Activated CD8-positive, alpha-beta memory T cell treated with anti-CD3 and anti-CD28 coated beads for 36 hours (primary cell): Measurements from ENCODE around the gene SCO1. TPM values are rescaled to one million over a fixed set of nuclear protein-coding genes. Genes with fewer than 3 reads are reported as not detected.
"Not testable (repeated sequence)": the region's sequence is repeated elsewhere in the genome, so short reads cannot be mapped to it uniquely, and the experiment has no call there.

Experiments
- CTCF ChIA-PET: fragments of 350-600 bp; sonication (Branson Sonifier 250); formaldehyde crosslinking; loops from one replicate; lab custom pipeline; 2021; ENCODE audit warnings: antibody characterized with exemption; lab: Charles Lee
- POLR2A ChIA-PET: fragments of 350-600 bp; sonication (Branson Sonifier 250); formaldehyde crosslinking; loops from one replicate; lab custom pipeline; 2021; ENCODE audit warnings: antibody characterized with exemption; lab: Charles Lee
- total RNA-seq, 2 experiments: library from RNA; stranded (reverse); gene quantifications; one replicate each; pipeline ENCODE4 v1.2.3, GENCODE V29; 2021

SCO1 gene
- total RNA-seq: 10 to 100 TPM; 45.4 to 48.5 TPM

- CTCF ChIA-PET: interaction anchor here (1.6 to 1.7 kb wide), 2 partner anchors 51 to 66 kb away, joined by 4 to 5 read pairs; no protein-coding TSS in a partner anchor
- POLR2A ChIA-PET: interaction anchor here (0.5 kb wide), 1 partner anchor 20 kb away, joined by 3 read pairs; no protein-coding TSS in a partner anchor
These were observed at the start of gene SCO1, which contains the start of gene ADPRM for GRCh38 chr17:10697092-10698081. Gene SCO1, minus strand, starts transcription at chr17:10697533. Its CDS starts 26 bp downstream, at chr17:10697507. Gene ADPRM, plus strand, starts transcription at chr17:10697594. Its CDS starts 7,333 bp downstream, at chr17:10704927.

DNA sequence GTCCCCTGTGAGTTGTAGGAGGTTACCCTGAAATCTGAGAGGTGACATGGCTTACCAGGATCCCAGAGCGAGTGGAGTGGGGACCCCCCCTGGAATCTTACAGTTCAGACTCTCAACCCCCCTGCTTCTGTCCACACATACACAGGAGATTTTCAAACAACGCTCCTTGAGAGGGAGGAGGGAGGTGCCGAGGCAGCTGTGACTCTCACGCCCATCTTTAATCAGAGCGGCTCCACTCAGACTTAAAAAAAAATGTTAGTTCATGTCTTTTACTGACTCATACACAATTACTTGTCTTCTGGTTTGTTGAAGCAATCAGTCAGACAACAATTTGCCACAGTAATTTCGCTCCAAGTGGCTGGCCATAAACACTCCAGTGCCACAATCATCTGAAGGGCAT, 47.9 kb upstream of the SCO1 start:
- ChIA-PET CTCF (no interaction called here), POLR2A (no interaction called here)

DNA sequence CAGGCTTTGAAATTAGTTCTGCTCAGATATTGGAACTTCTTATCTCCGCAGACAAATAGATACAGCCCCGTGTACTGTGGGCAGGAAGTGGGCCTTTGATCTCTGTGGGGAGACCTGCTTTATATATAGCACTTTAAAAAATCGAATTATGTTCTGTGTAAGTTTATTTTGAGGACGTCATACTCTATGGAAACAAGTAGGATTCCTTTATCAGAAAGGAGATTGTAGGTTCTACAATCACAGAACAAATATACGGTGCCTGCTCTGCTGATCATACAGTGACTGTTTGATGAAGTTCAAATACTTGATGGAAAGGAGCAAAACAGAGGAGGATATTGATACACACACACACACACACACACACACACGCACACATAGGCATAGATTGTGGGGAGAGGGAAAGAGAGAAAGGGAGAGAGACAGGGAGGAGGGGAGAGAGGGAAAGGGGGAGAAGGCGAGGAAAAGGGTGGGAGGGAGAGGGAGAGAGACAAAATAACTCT, 47.2 kb upstream of the SCO1 start:
- ChIA-PET POLR2A (no interaction called here), CTCF (no interaction called here)

DNA sequence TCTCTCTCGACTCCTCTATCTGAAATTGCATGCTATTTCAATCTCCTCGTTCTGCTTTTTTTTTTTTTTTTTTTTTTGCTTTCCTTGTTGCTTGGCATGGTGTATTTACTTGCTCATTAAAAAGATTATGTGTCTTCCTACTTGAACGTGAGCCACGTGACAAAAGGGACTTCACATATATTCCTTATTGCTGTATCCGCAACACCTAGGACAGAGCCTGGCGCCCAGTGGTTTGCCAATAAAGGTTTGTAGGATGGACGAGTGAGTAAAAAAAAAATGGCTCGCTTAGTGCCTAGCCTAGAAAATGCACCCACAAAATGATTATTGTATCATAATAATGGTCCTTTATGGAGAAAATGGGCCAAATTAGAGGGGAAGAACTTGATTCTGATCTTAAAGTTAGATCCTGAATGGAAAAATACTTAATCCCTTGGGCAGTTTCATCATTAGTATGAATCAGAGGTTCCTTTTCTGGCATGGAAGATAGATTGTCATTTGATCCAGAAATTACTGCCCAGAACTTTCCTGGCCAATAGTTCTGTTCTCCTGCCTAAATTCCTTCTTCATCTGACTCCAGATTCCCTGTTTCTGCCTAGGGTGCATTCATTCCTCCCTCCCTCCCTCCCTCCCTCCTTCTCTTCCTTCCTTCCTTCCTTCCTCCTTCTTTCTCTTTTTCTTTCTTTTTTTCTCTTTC, 46.1 kb upstream of the SCO1 start:
- CTCF ChIA-PET: no interaction called here
- POLR2A ChIA-PET: no interaction called here

DNA sequence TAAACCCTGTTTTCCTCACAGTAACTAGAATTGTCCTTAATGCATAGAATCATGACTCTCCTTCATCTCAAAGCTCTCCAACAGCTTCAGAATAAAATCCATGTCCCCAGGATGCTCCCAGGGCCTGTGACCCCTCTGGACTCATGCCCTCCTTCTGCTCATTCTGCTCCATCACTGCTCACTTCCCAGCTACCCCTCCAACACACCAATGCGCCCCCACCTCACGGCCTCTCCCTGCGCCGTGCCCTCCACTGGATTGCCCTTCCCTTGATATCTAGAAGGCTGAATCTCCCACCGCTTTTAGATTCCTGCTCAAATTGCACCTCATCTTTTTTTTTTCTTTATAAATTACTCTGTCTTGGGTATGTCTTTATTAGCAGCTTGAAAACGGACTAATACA, 45.1 kb upstream of the SCO1 start:
- CTCF ChIA-PET: no interaction called here
- POLR2A ChIA-PET: no interaction called here

- CTCF ChIA-PET: interaction anchor here (1.3 kb wide), 1 partner anchor 103 kb away, joined by 3 read pairs; no protein-coding TSS in a partner anchor
These were observed 44.2 kb upstream of the SCO1 start for GRCh38 chr17:10741416-10742135.

DNA sequence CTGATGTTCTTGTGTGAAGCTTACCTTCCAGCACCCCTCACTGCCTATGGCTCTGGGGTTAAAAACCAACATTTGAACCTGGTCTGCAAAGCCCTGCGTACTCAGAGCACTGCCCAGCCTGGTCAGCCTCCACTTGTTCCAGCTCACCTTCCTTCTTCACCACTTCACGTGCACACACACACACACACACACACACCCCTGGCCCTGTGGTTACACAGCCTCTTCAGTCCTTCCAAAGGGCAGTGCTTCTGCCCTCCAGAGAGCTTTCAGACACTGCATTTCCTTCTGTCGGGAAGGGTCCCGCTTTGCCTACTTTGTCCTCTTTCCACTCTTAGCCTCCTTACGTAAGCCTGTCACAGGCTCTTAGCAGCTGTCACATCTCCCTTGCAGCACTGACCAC, 42.1 kb upstream of the SCO1 start:
- CTCF ChIA-PET: interaction anchor here (0.6 kb wide), 1 partner anchor 232 kb away, joined by 3 read pairs; no protein-coding TSS in a partner anchor
- POLR2A ChIA-PET: no interaction called here

More at GRCh38 chr17:10741416-10742135, 44.2 kb upstream of the SCO1 start:
- POLR2A ChIA-PET: no interaction called here

DNA sequence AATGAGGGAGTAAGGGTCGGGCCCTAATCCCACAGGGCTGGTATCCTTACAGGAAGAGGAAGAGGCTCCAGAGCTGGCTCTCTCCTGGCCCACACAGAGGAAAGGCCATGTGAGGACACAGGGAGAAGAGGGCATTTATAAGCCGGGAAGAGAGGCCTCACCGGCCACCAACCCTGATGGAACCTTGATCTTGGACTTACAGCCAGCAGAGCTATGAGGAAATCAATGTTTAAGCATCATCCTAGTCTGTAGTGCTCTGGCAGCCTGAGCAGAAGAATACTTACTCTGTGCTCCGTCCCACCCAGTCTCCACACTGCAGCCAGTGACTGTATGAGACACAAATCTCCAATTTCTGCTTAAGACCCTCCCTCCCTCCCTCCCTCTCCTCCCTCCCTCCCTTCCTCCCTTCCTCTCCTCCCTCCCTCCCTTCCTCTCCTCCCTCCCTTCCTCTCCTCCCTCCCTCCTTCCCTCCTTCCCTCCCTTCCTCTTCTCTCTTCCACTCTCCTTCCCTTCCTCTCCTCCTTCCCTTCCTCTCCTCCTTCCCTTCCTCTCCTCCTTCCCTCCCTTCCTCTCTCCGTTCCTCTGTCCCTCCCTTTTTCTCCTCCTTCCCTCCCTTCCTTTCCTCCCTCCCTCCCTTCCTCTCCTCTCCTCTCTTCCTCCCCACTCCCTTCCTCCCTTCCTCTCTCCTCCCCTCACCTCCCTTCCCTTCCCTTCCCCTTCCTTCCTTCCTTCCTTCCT, 41.4 kb upstream of the SCO1 start:
- ChIA-PET POLR2A (no interaction called here), CTCF (interaction anchor here (0.6 kb wide), 1 partner anchor 232 kb away, joined by 3 read pairs; no protein-coding TSS in a partner anchor)

DNA sequence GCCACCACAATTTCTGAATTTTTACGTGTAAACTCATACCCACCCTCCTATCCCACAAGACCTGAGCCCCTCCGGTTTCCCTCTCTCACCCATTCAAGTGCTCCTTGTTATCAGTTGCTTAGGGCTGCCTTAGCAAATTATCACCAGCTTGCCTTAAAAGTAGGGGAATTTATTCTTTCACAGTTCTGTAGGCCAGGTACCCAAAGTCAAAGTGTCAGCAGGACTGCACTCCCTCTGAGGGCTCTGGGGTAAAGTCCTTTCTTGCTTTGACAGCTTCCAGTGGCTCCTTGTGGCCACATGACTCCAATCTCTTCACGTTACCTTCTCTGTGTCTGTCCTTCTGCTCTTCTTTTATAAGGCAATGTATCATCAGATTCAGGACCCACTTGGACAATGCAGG, 40.4 kb upstream of the SCO1 start:
- ChIA-PET CTCF (interaction anchor here (1.1 kb wide), 1 partner anchor 107 kb away, joined by 4 read pairs; no protein-coding TSS in a partner anchor), POLR2A (no interaction called here)

DNA sequence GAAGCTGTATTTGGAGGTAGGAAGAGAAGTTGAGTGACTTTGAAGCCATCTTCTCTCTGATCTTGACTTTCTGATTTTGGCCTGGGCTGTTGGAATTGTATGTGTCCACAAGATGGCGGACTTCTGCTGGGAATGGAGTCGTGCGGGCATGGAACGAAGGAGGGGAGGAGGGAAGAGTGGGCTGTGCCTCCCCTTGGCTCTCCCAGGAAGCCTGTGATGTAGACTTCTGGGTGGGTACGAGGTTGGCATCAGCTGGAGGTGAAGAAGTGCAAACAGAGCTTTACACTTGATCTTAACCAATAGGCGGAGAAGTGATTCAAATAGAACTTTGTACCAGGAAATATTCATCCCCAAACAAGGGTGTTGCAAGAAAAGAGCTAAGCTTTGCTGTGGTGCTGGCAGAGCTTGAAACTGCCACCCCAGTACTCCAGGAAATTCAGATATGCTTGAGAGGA, 39.9 kb upstream of the SCO1 start:
- POLR2A ChIA-PET: no interaction called here
- CTCF ChIA-PET: interaction anchor here (1.1 to 1.6 kb wide), 2 partner anchors 108 to 109 kb away, joined by 3 to 4 read pairs; no protein-coding TSS in a partner anchor

GRCh38 chr17:10735821-10736220, 38.5 kb upstream of the SCO1 start:
- ChIA-PET POLR2A (no interaction called here), CTCF (interaction anchor here (1.6 kb wide), 1 partner anchor 110 kb away, joined by 3 read pairs; no protein-coding TSS in a partner anchor)

DNA sequence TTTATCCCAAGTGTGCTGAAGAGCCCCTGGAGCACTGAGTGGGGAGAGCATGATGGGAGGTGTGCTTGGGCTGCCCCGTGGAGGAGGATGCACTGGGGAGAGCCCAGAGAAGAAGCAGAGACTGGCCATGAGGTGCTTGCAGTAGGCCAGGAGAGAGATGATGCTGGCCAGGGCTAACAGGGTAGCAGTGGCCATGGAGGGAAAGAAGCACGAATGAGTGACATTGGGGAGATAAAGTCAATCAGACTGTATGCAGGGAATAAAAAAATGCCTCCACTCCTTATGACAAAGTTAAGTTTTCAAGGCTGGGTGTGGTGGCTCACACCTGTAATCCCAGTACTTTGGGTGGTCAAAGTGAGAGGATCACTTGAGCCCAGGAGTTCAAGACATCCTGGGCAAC, 37.9 kb upstream of the SCO1 start:
- ChIA-PET CTCF (no interaction called here), POLR2A (no interaction called here)

DNA sequence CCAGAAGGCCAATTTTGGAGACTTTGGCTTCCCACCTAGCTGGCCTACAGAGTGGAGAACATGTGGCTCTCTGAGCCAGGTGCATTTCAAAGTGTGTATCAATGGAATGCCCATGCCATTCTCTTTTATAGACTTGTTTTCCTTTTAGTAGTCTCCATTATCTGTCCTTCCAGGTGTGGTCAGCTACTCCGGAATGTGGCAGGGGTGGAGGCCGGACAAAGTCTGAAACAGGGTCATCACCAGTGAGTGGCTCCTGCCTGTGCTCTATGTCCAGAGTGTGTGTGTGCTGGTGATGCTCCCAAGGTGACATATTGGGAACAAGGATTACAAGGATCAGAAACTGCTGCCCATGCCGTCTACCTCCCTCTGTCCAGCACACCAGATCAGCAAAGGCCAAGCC, 36.3 kb upstream of the SCO1 start:
- ChIA-PET CTCF (no interaction called here), POLR2A (no interaction called here)

GRCh38 chr17:10732121-10732520, 34.8 kb upstream of the SCO1 start:
- CTCF ChIA-PET: interaction anchor here (1.5 kb wide), 1 partner anchor 85 kb away, joined by 5 read pairs; no protein-coding TSS in a partner anchor
- POLR2A ChIA-PET: not testable (repeated sequence)

- POLR2A ChIA-PET: interaction anchor here (0.6 kb wide), 1 partner anchor 32 kb away, joined by 3 read pairs; no protein-coding TSS in a partner anchor
- CTCF ChIA-PET: interaction anchor here (1.5 kb wide), 1 partner anchor 85 kb away, joined by 5 read pairs; no protein-coding TSS in a partner anchor
These were observed 34.1 kb upstream of the SCO1 start for GRCh38 chr17:10731408-10731879.

DNA sequence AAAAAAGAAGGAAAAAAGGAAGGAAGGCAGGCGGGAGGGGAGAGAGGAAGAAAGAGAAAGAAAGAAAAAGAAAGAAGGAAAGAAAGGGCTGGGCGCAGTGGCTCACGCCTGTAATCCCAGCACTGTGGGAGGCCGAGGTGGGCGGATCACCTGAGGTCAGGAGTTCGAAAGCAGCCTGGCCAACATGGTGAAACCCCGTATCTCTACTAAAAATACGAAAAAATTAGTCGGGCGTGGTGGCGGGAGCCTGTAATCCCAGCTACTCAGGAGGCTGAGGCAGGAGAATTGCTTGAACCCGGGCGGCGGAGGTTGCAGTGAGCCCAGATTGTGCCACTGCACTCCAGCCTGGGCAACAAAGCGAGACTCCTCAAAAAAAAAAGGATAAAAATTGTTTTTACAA, 32.9 kb upstream of the SCO1 start:
- CTCF ChIA-PET: interaction anchor here (0.7 to 1.0 kb wide), 2 partner anchors 28 to 78 kb away, joined by 3 read pairs; no protein-coding TSS in a partner anchor
- POLR2A ChIA-PET: interaction anchor here (0.5 kb wide), 1 partner anchor 26 kb away, joined by 6 read pairs; no protein-coding TSS in a partner anchor
